H1 (cell line): ENCODE results near the gene GSAP.

Experiments used
- EP300 ChIP-seq, 2 experiments: IDR thresholded peaks; 1 replicate in 1 of 2; 2 replicates in 1 of 2; pipeline ENCODE4 v1.6.1; 2011 to 2012; ENCODE audit warnings: low read depth in 2 of 2, low read length in 2 of 2, mild to moderate bottlenecking in 2 of 2, borderline replicate concordance in 1 of 2, inconsistent platforms in 1 of 2, moderate library complexity in 1 of 2
- JUN ChIP-seq: IDR thresholded peaks from 2 replicates; pipeline ENCODE4 v1.6.1; 2011; ENCODE audit warnings: low read depth, mild to moderate bottlenecking, improper control_type of control experiment, low read length
- TF ChIP-seq, protein P1 (sequence below), 3 experiments: IDR thresholded peaks; 1 replicate in 2 of 3; 2 replicates in 1 of 3; pipeline versions ENCODE4 v1.5.1 to v1.6.1; 2011; ENCODE audit warnings: low read length in 3 of 3, mild to moderate bottlenecking in 3 of 3, inconsistent platforms in 2 of 3, low read depth in 1 of 3, moderate library complexity in 1 of 3; ENCODE audit not compliant: insufficient read depth in 1 of 3; ENCODE audit errors: control extremely low read depth in 1 of 3

DNA sequence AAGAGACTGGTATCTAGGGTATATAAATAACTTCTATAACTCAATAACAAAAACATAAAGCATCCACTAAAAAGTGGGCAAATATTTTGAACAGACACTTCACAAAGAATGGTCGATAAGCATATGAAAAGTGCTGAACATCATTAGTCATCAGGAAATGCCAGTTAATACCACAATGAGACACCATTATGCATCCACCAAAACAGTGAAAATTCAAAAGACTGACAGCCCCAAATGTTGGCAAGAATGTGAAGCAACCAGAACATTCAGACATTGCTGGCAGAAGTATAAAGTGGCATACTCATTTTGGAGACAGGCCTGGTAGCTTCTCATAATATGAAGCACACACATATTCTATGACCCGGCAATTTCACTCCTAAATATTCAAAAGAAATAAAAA, 26.5 kb upstream of the GSAP start:
- TF ChIP-seq EP300 (IDR thresholded peaks at IDR 0.05; ENCODE audit: borderline replicate concordance in 1 of 2, low read depth in 2 of 2, low read length in 2 of 2) (no peak), JUN (no peak)
- TF ChIP-seq, protein P1, sequence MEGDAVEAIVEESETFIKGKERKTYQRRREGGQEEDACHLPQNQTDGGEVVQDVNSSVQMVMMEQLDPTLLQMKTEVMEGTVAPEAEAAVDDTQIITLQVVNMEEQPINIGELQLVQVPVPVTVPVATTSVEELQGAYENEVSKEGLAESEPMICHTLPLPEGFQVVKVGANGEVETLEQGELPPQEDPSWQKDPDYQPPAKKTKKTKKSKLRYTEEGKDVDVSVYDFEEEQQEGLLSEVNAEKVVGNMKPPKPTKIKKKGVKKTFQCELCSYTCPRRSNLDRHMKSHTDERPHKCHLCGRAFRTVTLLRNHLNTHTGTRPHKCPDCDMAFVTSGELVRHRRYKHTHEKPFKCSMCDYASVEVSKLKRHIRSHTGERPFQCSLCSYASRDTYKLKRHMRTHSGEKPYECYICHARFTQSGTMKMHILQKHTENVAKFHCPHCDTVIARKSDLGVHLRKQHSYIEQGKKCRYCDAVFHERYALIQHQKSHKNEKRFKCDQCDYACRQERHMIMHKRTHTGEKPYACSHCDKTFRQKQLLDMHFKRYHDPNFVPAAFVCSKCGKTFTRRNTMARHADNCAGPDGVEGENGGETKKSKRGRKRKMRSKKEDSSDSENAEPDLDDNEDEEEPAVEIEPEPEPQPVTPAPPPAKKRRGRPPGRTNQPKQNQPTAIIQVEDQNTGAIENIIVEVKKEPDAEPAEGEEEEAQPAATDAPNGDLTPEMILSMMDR (IDR thresholded peaks at IDR 0.05; ENCODE audit: control extremely low read depth in 1 of 3, insufficient read depth in 1 of 3, low read depth in 1 of 3, low read length in 3 of 3), result no peak
